OCI-LY7 (cell line): ENCODE measurements around the gene NPAS2. TPM values are rescaled to one million over a fixed set of nuclear protein-coding genes. Genes with fewer than 3 reads are reported as not detected.

Source experiments
- BruUV-seq: library from RNA; stranded (reverse); fragments of 400-500 nt; replicated peaks from 2 replicates; lab custom pipeline; 2021; lab: Mats Ljungman, UMichigan
- CTCF ChIA-PET: fragments of 300-600 bp; sonication (Branson Sonifier 250); formaldehyde crosslinking; loops from one replicate; lab custom pipeline; 2022; ENCODE audit warnings: antibody characterized with exemption; ENCODE audit not compliant: unreplicated experiment; lab: Charles Lee
- POLR2A ChIA-PET: fragments of 300-600 bp; sonication (Branson Sonifier 250); formaldehyde crosslinking; loops from one replicate; lab custom pipeline; 2022; ENCODE audit warnings: antibody characterized with exemption; lab: Charles Lee
- DNase-seq: peaks from one replicate; pipeline ENCODE4 v3.0.0-alpha.2; 2015; ENCODE audit warnings: low spot score
- H2AFZ ChIP-seq: fragments of 200-600 bp; sonication (generic), shearing (Covaris generic); 2 replicates; pipeline ENCODE4 v1.6.1; 2014; ENCODE audit warnings: mild to moderate bottlenecking, antibody characterized with exemption, low read length, moderate library complexity
- H3K27ac ChIP-seq: fragments of 200-600 bp; sonication (generic); 2 replicates; pipeline ENCODE4 v1.5.1; 2014; ENCODE audit warnings: mixed run types, low read depth, mild to moderate bottlenecking, moderate library complexity, low read length, inconsistent platforms; ENCODE audit not compliant: poor library complexity, severe bottlenecking
- H3K36me3 ChIP-seq: fragments of 200-600 bp; sonication (generic); 2 replicates; pipeline ENCODE4 v1.6.1; 2014; ENCODE audit warnings: mild to moderate bottlenecking, antibody characterized with exemption, low read length, moderate library complexity, mixed read lengths; ENCODE audit not compliant: insufficient read depth
- H3K4me1 ChIP-seq: fragments of 200-600 bp; sonication (generic); 2 replicates; pipeline ENCODE4 v1.5.1; 2014; ENCODE audit warnings: mild to moderate bottlenecking, low read length; ENCODE audit not compliant: insufficient read depth, poor library complexity, severe bottlenecking
- H3K4me2 ChIP-seq: fragments of 200-600 bp; sonication (generic); 2 replicates; pipeline ENCODE4 v1.6.1; 2014; ENCODE audit warnings: mild to moderate bottlenecking, low read length
- H3K4me3 ChIP-seq: fragments of 200-600 bp; sonication (generic); 2 replicates; pipeline ENCODE4 v1.5.1; 2014; ENCODE audit warnings: mild to moderate bottlenecking, low read depth, low read length; ENCODE audit not compliant: poor library complexity, severe bottlenecking
- H3K79me2 ChIP-seq: fragments of 200-600 bp; sonication (generic); 2 replicates; pipeline ENCODE4 v1.6.1; 2016; ENCODE audit warnings: low read depth, mild to moderate bottlenecking, low read length, moderate library complexity, mixed read lengths; ENCODE audit not compliant: insufficient read depth
- H3K9me2 ChIP-seq: fragments of 200-600 bp; sonication (generic); 2 replicates; pipeline ENCODE4 v1.6.1; 2016; ENCODE audit warnings: mild to moderate bottlenecking, low read length, mixed read lengths; ENCODE audit not compliant: insufficient read depth
- H3K9me3 ChIP-seq: fragments of 200-600 bp; sonication (generic); 2 replicates; pipeline ENCODE4 v1.6.1; 2014; ENCODE audit warnings: mild to moderate bottlenecking, mixed run types, low read length, mixed read lengths
- H4K20me1 ChIP-seq: fragments of 200-600 bp; sonication (generic); 2 replicates; pipeline ENCODE4 v1.6.1; 2014; ENCODE audit warnings: mild to moderate bottlenecking, antibody characterized with exemption, low read length, moderate library complexity, mixed read lengths; ENCODE audit not compliant: insufficient read depth
- CTCF ChIP-seq: fragments of 200-600 bp; sonication (generic); conservative IDR thresholded peaks from 2 replicates; pipeline ENCODE4 v1.5.1; 2014; ENCODE audit warnings: mild to moderate bottlenecking, antibody characterized with exemption, low read length, moderate library complexity, mixed read lengths
- EZH2phosphoT487 ChIP-seq: fragments of 200-600 bp; sonication (generic); IDR thresholded peaks from 2 replicates; pipeline ENCODE4 v1.6.1; 2018; ENCODE audit warnings: low read depth, borderline replicate concordance, mild to moderate bottlenecking, mixed run types, antibody characterized with exemption, low read length, moderate library complexity, mixed read lengths
- intact Hi-C: fragments of 100-400 bp; cut with micrococcal nuclease; formaldehyde crosslinking; loops from one replicate; pipeline ENCODE4 v1.10.0; 2022; ENCODE audit not compliant: unreplicated experiment
- total RNA-seq, 2 experiments: library from RNA; depleted of rRNA in 1 of 2; stranded (reverse); fragments of >200 nt in 1 of 2; shearing (Covaris generic) in 1 of 2; gene quantifications; 2 replicates each; pipeline ENCODE4 v1.2.3, GENCODE V29; 2014 to 2022

NPAS2 gene
- total RNA-seq, 2 experiments from 2014 or later, result not detected

DNA sequence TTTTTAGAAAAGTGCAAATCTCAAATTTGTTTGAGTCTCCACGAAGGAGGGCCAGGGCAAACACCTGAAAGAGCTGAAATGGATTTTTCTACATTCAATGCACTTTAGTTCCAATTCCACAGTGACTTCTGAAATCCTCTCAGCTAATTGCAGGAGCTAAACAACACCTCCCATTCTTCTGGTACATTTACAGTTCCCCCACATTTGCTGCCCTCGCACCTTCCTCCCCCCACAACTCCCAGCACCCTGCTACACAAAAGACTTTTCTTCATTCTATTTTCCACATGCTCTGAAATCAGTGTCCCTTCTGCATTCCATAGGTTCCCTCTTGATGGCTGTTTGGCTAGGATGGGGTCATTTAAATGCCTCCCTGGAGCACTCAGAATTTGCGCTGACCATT, 5.9 kb upstream of the NPAS2 start:
- BruUV-seq, result no TSS peak
- ChIA-PET POLR2A (no interaction called here), CTCF (no interaction called here)

GRCh38 chr2:100814453-100814852, 5.5 kb upstream of the NPAS2 start:
- no peak for TF ChIP-seq EZH2phosphoT487
- no peak for TF ChIP-seq CTCF
- H2AFZ ChIP-seq, result no peak overlapping the region
- no peaks in the 10 kb centered on the region for H3K36me3 ChIP-seq
- ChIA-PET CTCF (no interaction called here), POLR2A (no interaction called here)
- intact Hi-C loops, result no loop called here
- no TSS peak for BruUV-seq
- H3K79me2 ChIP-seq, result no peaks in the 10 kb centered on the region
- no peak overlapping the region for H3K4me3 ChIP-seq
- no peaks in the 10 kb centered on the region for H3K9me2 ChIP-seq
- no peaks in the 10 kb centered on the region for H4K20me1 ChIP-seq
- H3K27ac ChIP-seq, result no peak overlapping the region
- DNase-seq, result no peak
- H3K4me1 ChIP-seq, result no peaks in the 10 kb centered on the region
- no peak overlapping the region for H3K4me2 ChIP-seq
- no peaks in the 10 kb centered on the region for H3K9me3 ChIP-seq

More for the DNA sequence above, 5.9 kb upstream of the NPAS2 start:
- TF ChIP-seq EZH2phosphoT487, result no peak
- no peak for TF ChIP-seq CTCF
- H3K4me3 ChIP-seq, result no peak overlapping the region
- H3K4me1 ChIP-seq, result no peaks in the 10 kb centered on the region
- H3K79me2 ChIP-seq, result no peaks in the 10 kb centered on the region
- H3K36me3 ChIP-seq, result no peaks in the 10 kb centered on the region
- no peak overlapping the region for H3K4me2 ChIP-seq
- no peaks in the 10 kb centered on the region for H4K20me1 ChIP-seq
- no peak for DNase-seq
- no peak overlapping the region for H3K27ac ChIP-seq
- no peaks in the 10 kb centered on the region for H3K9me2 ChIP-seq
- no peaks in the 10 kb centered on the region for H3K9me3 ChIP-seq
- intact Hi-C loops, result no loop called here
- H2AFZ ChIP-seq, result no peak overlapping the region

DNA sequence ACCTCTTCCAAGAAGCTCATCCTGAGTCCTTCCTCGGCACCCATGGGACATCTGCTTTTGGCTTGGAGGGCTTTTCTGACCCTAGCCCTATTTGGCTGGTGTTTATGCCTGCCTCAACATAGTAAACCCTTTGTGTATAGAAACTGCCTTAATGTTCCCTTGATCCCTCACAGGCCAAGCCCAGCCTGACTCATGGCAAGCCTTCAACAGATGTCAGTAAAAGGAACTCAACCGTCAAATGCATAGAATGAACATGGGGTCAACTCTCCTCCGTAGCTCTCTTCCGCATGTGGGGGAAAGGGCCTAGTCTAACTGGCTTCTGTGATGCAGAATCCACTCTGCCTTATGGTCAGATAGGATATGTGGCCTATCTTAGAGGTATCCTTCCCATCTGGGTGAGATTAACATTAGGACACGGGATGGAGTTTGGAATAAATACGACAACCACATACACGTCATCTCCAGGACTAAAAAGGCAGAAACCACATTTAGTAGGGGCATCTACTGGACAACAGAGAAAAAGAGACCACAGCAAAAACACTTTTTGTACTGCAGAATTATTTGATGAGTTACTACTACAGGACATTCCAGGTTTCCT, 2.5 kb upstream of the NPAS2 start:
- no peaks in the 10 kb centered on the region for H3K4me1 ChIP-seq
- H3K9me3 ChIP-seq, result no peaks in the 10 kb centered on the region
- H3K9me2 ChIP-seq, result no peaks in the 10 kb centered on the region
- no peak overlapping the region for H3K27ac ChIP-seq
- no peak overlapping the region for H3K4me3 ChIP-seq
- no peak for DNase-seq
- no peak overlapping the region for H3K4me2 ChIP-seq
- TF ChIP-seq EZH2phosphoT487, result no peak
- no peak for TF ChIP-seq CTCF
- BruUV-seq, result no TSS peak
- ChIA-PET CTCF (no interaction called here), POLR2A (no interaction called here)
- intact Hi-C loops, result no loop called here
- no peaks in the 10 kb centered on the region for H4K20me1 ChIP-seq
- H3K79me2 ChIP-seq, result no peaks in the 10 kb centered on the region
- no peaks in the 10 kb centered on the region for H3K36me3 ChIP-seq
- H2AFZ ChIP-seq, result no peak overlapping the region
